ENCODE data around the gene SCAF1. TPM values are rescaled to one million over a fixed set of nuclear protein-coding genes. Genes with fewer than 3 reads are reported as not detected.
"Not testable (repeated sequence)": the region's sequence is repeated elsewhere in the genome, so short reads cannot be mapped to it uniquely, and the experiment has no call there.

SCAF1 gene
- total RNA-seq, 2 experiments from 2014 or later: 43.3 to 64.0 TPM

DNA sequence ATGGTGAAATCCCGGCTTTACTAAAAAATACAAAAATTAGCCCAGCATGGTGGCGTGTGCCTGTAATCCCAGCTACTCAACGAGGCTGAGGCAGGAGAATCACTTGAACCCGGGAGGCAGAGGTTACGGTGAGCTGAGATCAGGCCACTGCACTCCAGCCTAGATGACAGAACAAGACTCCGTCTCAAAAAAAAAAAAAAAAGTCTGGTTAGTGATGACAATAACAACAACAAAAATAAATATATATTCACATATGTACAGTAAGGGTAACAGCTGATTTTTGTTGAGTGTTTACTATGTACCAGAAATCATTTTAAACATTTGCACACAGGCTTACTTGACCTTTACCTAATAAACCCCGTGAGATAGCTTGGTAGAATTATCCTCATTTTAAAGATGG lies 25.1 kb upstream of the SCAF1 start:
- intact Hi-C loops (cut with DNase I, micrococcal nuclease): no loop called here
- ChIA-PET CTCF (interaction anchor here (0.6 to 1.3 kb wide), 3 partner anchors 13 to 76 kb away, joined by 3 to 6 read pairs (median 5); no protein-coding TSS in a partner anchor), POLR2A (no interaction called here)
- H3K27ac Mint-ChIP-seq: no peak overlapping the region
- DNase-seq (no peak), ATAC-seq (no peak)
- peaks cover 55% of the 10 kb centered on the region for H3K36me3 Mint-ChIP-seq (ENCODE audit: low read depth)
- no peak overlapping the region for H3K4me3 Mint-ChIP-seq
- H3K27me3 Mint-ChIP-seq: no peaks in the 10 kb centered on the region
- peaks cover 17% of the 10 kb centered on the region for H3K4me1 Mint-ChIP-seq
- no peaks in the 10 kb centered on the region for H3K9me3 Mint-ChIP-seq (ENCODE audit: low read depth)

DNA sequence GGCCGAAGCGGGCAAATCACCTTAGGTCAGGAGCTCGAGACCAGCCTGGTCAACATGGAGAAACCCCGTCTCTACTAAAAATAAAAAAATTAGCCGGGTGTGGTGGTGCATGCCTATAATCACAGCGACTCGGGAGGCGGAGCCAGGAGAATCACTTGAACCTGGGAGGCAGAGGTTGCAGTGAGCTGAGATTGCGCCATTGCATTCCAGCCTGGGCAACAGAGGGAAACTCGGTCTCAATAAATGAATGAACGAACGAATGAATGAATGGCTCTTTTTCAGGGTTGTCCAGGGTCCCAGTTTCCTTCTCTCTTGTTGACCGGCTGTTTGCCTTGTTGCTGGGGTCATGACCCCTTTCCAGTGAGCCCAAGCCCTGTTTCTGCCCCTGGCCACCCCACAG lies 24.1 kb upstream of the SCAF1 start:
- ATAC-seq; H3K27ac Mint-ChIP-seq; intact Hi-C loops (cut with DNase I, micrococcal nuclease); H3K9me3 Mint-ChIP-seq (ENCODE audit: low read depth); H3K27me3 Mint-ChIP-seq; H3K4me3 Mint-ChIP-seq; DNase-seq: not testable (repeated sequence)
- H3K36me3 Mint-ChIP-seq (ENCODE audit: low read depth): peaks cover 53% of the 10 kb centered on the region
- peaks cover 14% of the 10 kb centered on the region for H3K4me1 Mint-ChIP-seq
- CTCF ChIA-PET: interaction anchor here (1.1 kb wide), 1 partner anchor 75 kb away, joined by 6 read pairs; no protein-coding TSS in a partner anchor
- POLR2A ChIA-PET: interaction anchor here (0.7 kb wide), 1 partner anchor 28 kb away, joined by 3 read pairs; no protein-coding TSS in a partner anchor

DNA sequence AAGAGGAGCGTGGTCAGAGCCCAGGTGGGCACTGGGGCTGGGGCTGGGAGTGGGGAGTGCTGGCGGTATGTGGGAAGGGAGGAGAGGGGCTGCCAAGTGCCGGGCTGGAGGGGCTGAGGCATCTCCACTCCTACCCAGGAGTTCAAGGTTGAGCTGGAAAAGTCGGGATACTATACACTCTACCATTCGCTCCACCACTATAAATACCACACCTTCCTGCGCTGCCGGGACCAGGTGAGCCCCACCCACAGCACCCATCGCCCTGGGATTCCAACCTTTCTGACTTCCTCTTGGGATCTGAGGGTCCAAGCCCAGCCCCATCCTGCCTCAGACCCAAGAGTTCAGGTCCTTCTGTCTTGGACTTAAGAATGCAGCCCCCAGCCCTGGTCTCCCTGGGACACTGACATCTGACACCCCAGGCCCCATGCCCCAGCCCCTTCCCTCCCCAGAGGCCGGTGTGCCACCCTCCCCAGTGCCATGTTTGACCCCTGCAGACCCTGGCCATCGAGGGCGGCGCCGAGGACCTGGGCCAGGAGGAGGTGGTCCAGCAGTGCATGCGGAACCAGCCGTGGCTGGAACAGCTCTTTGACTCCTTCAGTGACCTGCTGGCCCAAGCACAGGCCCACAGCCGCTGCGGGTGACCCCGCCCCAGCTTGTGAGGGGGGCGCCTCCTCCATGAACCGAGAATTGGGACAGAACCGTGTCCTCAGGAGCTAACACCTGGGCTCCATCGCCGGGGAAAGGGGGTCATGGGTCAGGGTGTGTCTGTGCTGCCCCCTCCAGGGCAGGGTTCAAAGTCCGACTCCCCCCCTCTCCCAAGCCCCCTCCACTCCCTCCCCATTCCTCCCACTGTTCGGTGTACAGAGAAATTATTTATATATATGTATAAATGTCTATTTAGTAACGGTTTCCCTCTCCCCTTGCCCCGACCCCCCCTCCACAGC lies 16.8 kb upstream of the SCAF1 start:
- H3K9me3 Mint-ChIP-seq (ENCODE audit: low read depth): no peaks in the 10 kb centered on the region
- ChIA-PET CTCF (no interaction called here), POLR2A (no interaction called here)
- no peaks in the 10 kb centered on the region for H3K27me3 Mint-ChIP-seq
- intact Hi-C loops (cut with DNase I, micrococcal nuclease): no loop called here
- H3K36me3 Mint-ChIP-seq (ENCODE audit: low read depth): peaks cover 14% of the 10 kb centered on the region
- H3K27ac Mint-ChIP-seq: no peak overlapping the region
- no peaks in the 10 kb centered on the region for H3K4me1 Mint-ChIP-seq
- DNase-seq (no peak), ATAC-seq (no peak)
- H3K4me3 Mint-ChIP-seq: no peak overlapping the region

DNA sequence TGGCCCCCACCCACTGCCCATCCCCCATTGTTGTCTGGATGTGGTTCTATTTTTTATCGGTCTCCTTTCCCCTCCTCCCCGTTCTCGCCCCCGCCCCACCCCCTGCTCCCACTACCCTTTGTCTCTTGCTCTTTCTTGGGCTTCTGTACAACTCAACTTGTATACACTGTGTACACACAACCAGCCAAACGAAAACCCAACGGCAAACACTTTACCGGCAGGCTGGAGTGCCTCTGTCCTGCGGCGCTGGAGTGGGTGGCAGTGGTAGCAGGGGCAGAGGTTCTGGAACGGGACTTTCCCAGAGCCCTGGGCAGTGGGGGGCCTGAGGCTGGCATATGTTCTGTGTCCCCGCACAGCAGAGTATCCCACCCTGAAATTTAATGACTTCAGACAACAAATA lies 15.8 kb upstream of the SCAF1 start:
- ATAC-seq: no peak
- DNase-seq: no peak
- Mint-ChIP-seq H3K4me1 (no peaks in the 10 kb centered on the region), H3K36me3 (ENCODE audit: low read depth) (peaks cover 14% of the 10 kb centered on the region), H3K4me3 (no peak overlapping the region), H3K27me3 (no peaks in the 10 kb centered on the region), H3K27ac (no peak overlapping the region), H3K9me3 (ENCODE audit: low read depth) (no peaks in the 10 kb centered on the region)
- intact Hi-C loops (cut with DNase I, micrococcal nuclease): no loop called here
- POLR2A ChIA-PET: no interaction called here
- CTCF ChIA-PET: no interaction called here

DNA sequence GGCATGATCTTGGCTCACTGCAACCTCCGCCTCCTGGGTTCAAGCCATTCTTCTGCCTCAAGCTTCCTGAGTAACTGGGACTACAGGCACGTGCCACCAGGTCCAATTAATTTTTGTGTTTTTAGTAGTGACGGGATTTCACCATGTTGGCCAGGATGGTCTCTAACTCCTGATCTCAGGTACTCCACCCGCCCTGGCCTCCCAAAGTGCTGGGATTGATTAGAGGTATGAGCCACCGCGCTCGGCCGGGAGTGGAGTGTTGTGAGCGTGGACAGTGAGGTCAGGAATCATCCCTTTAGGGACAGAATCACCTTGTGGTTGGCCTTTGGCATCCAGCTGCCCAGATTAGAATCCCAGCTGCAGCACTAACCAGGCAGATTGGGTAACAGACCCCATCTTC lies 12.3 kb upstream of the SCAF1 start:
- ChIA-PET CTCF (interaction anchor here (0.8 kb wide), 1 partner anchor 12 kb away, joined by 3 read pairs; no protein-coding TSS in a partner anchor), POLR2A (no interaction called here)
- ATAC-seq (no peak), DNase-seq (no peak)
- no peaks in the 10 kb centered on the region for H3K4me1 Mint-ChIP-seq
- intact Hi-C loops (cut with DNase I, micrococcal nuclease): no loop called here
- peaks cover 3% of the 10 kb centered on the region for H3K36me3 Mint-ChIP-seq (ENCODE audit: low read depth)
- H3K9me3 Mint-ChIP-seq (ENCODE audit: low read depth): no peaks in the 10 kb centered on the region
- H3K4me3 Mint-ChIP-seq: no peak overlapping the region
- no peak overlapping the region for H3K27ac Mint-ChIP-seq
- H3K27me3 Mint-ChIP-seq: no peaks in the 10 kb centered on the region

DNA sequence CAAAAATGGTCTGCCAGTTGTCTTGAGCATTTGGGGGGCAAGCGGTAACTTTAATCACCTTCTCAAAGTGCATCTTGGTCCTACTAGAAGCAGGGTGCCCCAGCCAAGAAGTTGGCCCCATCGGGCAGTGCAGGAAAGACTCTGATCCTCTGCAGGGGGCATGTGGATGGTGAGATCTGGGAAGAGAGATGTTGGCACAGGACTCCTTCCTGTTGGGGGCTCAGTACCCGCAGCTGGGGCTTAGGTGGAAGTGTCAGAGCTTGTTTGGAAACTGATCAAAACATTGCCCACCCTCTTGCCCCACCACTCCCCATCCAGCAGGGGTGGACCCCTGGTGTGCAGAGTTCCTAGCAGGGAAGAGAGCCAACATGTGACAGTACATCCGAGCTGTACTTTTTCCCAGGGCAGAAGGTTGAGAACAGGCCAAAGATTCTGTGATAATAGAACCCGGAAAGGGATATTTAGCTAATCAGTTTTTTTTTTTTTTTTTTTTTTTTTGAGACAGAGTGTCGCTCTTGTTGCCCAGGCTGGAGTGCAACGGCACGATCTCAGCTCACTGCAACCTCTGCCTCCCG lies 10.9 kb upstream of the SCAF1 start:
- Mint-ChIP-seq H3K36me3 (ENCODE audit: low read depth) (peaks cover 3% of the 10 kb centered on the region), H3K4me3 (no peak overlapping the region), H3K9me3 (ENCODE audit: low read depth) (no peaks in the 10 kb centered on the region), H3K4me1 (no peaks in the 10 kb centered on the region), H3K27me3 (no peaks in the 10 kb centered on the region), H3K27ac (no peak overlapping the region)
- ATAC-seq (no peak), DNase-seq (no peak)
- CTCF ChIA-PET: interaction anchor here (0.6 to 1.4 kb wide), 2 partner anchors 42 to 73 kb away, joined by 3 read pairs; no protein-coding TSS in a partner anchor
- intact Hi-C loops (cut with DNase I, micrococcal nuclease): no loop called here
- POLR2A ChIA-PET: interaction anchor here (1.6 kb wide), 1 partner anchor 9 kb away, joined by 4 read pairs; no protein-coding TSS in a partner anchor

DNA sequence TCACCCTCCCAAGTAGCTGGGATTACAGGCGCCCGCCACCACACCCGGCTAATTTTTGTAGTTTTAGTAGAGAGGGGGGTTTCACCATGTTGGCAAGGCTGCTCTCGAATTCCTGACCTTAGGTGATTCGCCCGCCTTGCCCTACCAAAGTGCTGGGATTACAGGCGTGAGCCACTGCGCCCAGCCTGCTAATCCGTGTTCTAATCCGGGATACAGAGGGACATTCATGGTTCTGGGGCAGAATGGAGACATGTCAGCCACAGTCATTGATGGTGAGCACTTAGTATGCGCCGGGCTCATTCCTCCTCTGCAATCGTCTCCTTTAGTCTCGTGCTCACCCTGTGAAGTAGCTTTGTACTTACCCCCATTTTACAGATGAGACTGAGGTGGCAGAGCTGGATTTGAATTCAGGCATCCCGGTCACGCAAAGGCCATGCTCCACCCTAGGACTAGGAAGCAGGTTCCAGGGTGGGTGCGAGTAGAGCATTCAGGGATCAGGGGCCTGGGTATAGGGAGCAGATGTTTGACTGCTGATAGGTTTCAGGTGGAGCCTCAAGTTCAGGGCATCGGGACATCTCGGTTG lies 10.3 kb upstream of the SCAF1 start:
- CTCF ChIA-PET: interaction anchor here (1.4 kb wide), 1 partner anchor 41 kb away, joined by 3 read pairs; no protein-coding TSS in a partner anchor
- POLR2A ChIA-PET: interaction anchor here (1.6 kb wide), 1 partner anchor 9 kb away, joined by 4 read pairs; no protein-coding TSS in a partner anchor
- Mint-ChIP-seq H3K36me3 (ENCODE audit: low read depth) (peaks cover 3% of the 10 kb centered on the region), H3K4me3 (no peak overlapping the region), H3K27me3 (no peaks in the 10 kb centered on the region), H3K9me3 (ENCODE audit: low read depth) (no peaks in the 10 kb centered on the region), H3K4me1 (no peaks in the 10 kb centered on the region), H3K27ac (no peak overlapping the region)
- DNase-seq: no peak
- intact Hi-C loops (cut with DNase I, micrococcal nuclease): no loop called here
- ATAC-seq: no peak

DNA sequence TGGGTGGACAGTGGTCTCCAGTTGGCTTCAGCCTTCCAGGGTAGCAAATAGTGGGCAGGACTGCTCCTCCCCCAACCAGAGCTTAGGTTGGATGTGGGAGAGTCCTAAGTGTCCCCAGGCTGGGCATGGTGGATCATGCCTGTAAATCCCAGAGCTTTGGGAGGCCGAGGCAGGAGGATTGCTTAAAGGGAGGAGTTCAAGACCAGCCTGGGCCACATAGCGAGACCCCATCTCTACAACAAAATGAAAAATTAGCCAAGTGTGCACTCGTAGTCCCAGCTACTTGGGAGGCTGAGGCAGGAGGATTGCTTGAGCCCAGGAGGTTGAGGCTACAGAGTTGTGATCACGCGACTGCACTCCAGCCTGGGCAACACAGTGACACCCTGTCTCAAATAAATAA lies 9.4 kb upstream of the SCAF1 start:
- intact Hi-C loops (cut with DNase I, micrococcal nuclease): no loop called here
- peaks cover 3% of the 10 kb centered on the region for H3K36me3 Mint-ChIP-seq (ENCODE audit: low read depth)

DNA sequence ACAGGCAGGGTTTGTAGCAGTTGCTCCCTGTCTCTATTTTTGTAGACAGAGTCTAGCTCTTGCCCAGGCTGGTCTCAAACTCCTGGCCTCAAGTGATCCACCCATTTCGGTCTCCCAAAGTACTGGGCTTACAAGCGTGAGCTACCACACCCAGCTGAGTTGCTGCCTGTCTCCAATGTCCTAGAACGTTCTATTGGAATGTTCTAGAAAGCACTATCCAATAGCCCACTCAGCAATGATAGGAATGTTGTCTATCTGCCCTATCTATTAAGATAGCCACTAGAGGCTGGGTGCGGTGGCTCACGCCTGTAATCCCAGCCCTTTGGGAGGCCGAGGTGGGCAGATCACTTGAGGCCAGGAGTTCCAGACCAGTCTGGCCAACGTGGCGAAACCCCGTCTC lies 8.7 kb upstream of the SCAF1 start:
- POLR2A ChIA-PET; intact Hi-C loops (cut with DNase I, micrococcal nuclease); H3K4me3 Mint-ChIP-seq; H3K27me3 Mint-ChIP-seq; H3K27ac Mint-ChIP-seq; DNase-seq; H3K4me1 Mint-ChIP-seq; H3K36me3 Mint-ChIP-seq (ENCODE audit: low read depth); ATAC-seq; H3K9me3 Mint-ChIP-seq (ENCODE audit: low read depth): not testable (repeated sequence)
- CTCF ChIA-PET: interaction anchor here (0.8 kb wide), 2 partner anchors 318 to 434 kb away, joined by 3 read pairs; no protein-coding TSS in a partner anchor

More for the DNA sequence above, 9.4 kb upstream of the SCAF1 start:
- Mint-ChIP-seq H3K4me1 (no peaks in the 10 kb centered on the region), H3K9me3 (ENCODE audit: low read depth) (no peaks in the 10 kb centered on the region), H3K4me3 (no peak overlapping the region), H3K27me3 (no peaks in the 10 kb centered on the region), H3K27ac (no peak overlapping the region)
- POLR2A ChIA-PET: interaction anchor here (1.6 kb wide), 1 partner anchor 8 kb away, joined by 4 read pairs; no protein-coding TSS in a partner anchor
- ATAC-seq (no peak), DNase-seq (no peak)
- CTCF ChIA-PET: no interaction called here

DNA sequence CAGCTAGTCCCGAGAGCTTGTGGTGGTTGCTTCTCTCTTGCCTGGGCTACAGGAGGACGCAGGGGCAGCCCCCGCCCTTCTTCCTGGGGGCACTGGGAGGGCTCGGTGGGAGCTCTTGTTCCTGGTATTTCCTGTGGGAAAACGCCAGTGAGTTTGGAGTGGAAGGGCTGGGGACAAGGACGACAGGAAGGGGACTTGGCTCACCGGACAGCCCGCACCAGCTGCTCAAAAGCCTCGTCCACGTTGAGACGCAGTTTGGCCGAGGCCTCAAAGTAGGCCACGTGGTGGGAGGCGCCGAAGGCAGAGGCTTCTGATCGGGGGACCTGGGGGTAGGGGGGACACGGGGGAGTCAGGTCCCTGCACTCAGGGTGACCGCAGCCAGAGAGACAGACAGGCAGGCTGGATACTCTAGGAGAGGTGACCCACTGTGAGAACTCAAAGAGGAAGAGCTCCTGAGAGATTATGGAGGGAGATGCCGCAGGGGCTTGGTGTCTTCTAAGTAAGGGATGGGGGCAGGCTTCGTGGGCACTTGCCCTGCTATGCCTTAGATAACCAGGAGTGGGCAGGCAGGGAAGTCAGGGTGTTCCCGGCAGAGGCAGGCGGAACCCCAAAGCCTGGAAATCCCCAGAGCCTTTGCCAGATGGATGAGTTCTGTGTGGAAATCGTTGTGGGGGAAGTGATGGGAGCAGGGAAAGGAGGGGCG lies 6.3 kb upstream of the SCAF1 start:
- Mint-ChIP-seq H3K27me3 (no peaks in the 10 kb centered on the region), H3K4me1 (peaks cover 17% of the 10 kb centered on the region), H3K9me3 (ENCODE audit: low read depth) (no peaks in the 10 kb centered on the region), H3K27ac (no peak overlapping the region), H3K4me3 (no peak overlapping the region), H3K36me3 (ENCODE audit: low read depth) (no peaks in the 10 kb centered on the region)
- intact Hi-C loops (cut with DNase I, micrococcal nuclease): no loop called here
- CTCF ChIA-PET: no interaction called here
- DNase-seq: no peak
- POLR2A ChIA-PET: interaction anchor here (0.7 kb wide), 1 partner anchor 1119 kb away, joined by 3 read pairs; no protein-coding TSS in a partner anchor
- no peak for ATAC-seq

Data from activated CD4-positive, alpha-beta T cell treated with anti-CD3 and anti-CD28 coated beads for 36 hours (primary cell).